ENCODE data around the gene FBLN2.

Gene FBLN2

GRCh38 chr3:13648060-13649001 lies 99.4 kb downstream of the FBLN2 start:
- peak; percentile 76 for DNase-seq (ENCODE audit: low read depth)

- peak; percentile 72 for DNase-seq (ENCODE audit: low read depth)
Measured at GRCh38 chr3:13650210-13651056, 101.5 kb downstream of the FBLN2 start.

GRCh38 chr3:13651057-13651400 lies 102.1 kb downstream of the FBLN2 start:
- DNase-seq (ENCODE audit: low read depth), result no peak

GRCh38 chr3:13651775-13652428 lies 103.0 kb downstream of the FBLN2 start:
- no peak for DNase-seq (ENCODE audit: low read depth)

- DNase-seq (ENCODE audit: low read depth), result no peak
Measured at GRCh38 chr3:13652728-13653127, 103.8 kb downstream of the FBLN2 start.

GRCh38 chr3:13653631-13654279 lies 104.8 kb downstream of the FBLN2 start:
- DNase-seq (ENCODE audit: low read depth), result no peak

- no peak for DNase-seq (ENCODE audit: low read depth)
Measured at GRCh38 chr3:13654330-13655060, 105.6 kb downstream of the FBLN2 start.

GRCh38 chr3:13655061-13655913 lies 106.4 kb downstream of the FBLN2 start:
- DNase-seq (ENCODE audit: low read depth), result peak; percentile 42

GRCh38 chr3:13656584-13657301 lies 107.8 kb downstream of the FBLN2 start:
- no peak for DNase-seq (ENCODE audit: low read depth)

- peak; percentile 62 for DNase-seq (ENCODE audit: low read depth)
Measured at GRCh38 chr3:13657660-13658435, 108.9 kb downstream of the FBLN2 start.

- no peak for DNase-seq (ENCODE audit: low read depth)
Measured at GRCh38 chr3:13658681-13659080, 109.8 kb downstream of the FBLN2 start.

GRCh38 chr3:13659221-13659969 lies 110.5 kb downstream of the FBLN2 start:
- DNase-seq (ENCODE audit: low read depth), result no peak

GRCh38 chr3:13660042-13660874 lies 111.3 kb downstream of the FBLN2 start:
- DNase-seq (ENCODE audit: low read depth), result no peak

- no peak for DNase-seq (ENCODE audit: low read depth)
Measured at GRCh38 chr3:13661121-13661520, 112.2 kb downstream of the FBLN2 start.

GRCh38 chr3:13662238-13662847 lies 113.4 kb downstream of the FBLN2 start:
- DNase-seq (ENCODE audit: low read depth), result no peak

GRCh38 chr3:13663781-13664535 lies 115.0 kb downstream of the FBLN2 start:
- no peak for DNase-seq (ENCODE audit: low read depth)
